OCI-LY7 (cell line): Measurements from ENCODE around the gene CLMP.

Experiments used
- EZH2phosphoT487 ChIP-seq: fragments of 200-600 bp; sonication (generic); IDR thresholded peaks from 2 replicates; pipeline ENCODE4 v1.6.1; 2018; ENCODE audit warnings: low read depth, borderline replicate concordance, mild to moderate bottlenecking, mixed run types, antibody characterized with exemption, low read length, moderate library complexity, mixed read lengths
- TF ChIP-seq, protein P1 (sequence below): fragments of 200-600 bp; sonication (generic); conservative IDR thresholded peaks from 2 replicates; pipeline ENCODE4 v1.5.1; 2014; ENCODE audit warnings: mild to moderate bottlenecking, antibody characterized with exemption, low read length, moderate library complexity, mixed read lengths

DNA sequence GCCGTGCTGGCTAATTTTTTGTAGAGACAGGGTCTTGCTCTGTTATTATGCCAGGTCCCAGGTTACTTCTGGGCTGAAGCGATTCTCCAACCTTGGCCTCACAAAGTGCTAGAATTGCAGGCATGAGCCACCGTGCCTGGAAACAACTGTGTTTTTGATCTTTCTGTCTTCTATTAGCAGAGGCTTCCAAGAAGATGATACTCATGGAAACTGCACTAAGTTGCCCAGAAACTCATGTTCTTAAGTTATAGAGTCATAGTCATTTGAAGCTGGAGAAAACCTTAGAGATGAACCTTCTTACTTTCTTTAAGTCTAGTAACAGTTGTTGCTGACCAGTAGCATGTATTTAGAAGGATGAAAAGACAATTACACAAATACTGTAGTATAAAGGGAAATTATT, 96.1 kb downstream of the CLMP start:
- TF ChIP-seq, protein P1, sequence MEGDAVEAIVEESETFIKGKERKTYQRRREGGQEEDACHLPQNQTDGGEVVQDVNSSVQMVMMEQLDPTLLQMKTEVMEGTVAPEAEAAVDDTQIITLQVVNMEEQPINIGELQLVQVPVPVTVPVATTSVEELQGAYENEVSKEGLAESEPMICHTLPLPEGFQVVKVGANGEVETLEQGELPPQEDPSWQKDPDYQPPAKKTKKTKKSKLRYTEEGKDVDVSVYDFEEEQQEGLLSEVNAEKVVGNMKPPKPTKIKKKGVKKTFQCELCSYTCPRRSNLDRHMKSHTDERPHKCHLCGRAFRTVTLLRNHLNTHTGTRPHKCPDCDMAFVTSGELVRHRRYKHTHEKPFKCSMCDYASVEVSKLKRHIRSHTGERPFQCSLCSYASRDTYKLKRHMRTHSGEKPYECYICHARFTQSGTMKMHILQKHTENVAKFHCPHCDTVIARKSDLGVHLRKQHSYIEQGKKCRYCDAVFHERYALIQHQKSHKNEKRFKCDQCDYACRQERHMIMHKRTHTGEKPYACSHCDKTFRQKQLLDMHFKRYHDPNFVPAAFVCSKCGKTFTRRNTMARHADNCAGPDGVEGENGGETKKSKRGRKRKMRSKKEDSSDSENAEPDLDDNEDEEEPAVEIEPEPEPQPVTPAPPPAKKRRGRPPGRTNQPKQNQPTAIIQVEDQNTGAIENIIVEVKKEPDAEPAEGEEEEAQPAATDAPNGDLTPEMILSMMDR, result no peak
- no peak for TF ChIP-seq EZH2phosphoT487
